ENCODE measurements around the gene RND1. TPM values are rescaled to one million over a fixed set of nuclear protein-coding genes. Genes with fewer than 3 reads are reported as not detected.
"Not testable (repeated sequence)": the region's sequence is repeated elsewhere in the genome, so short reads cannot be mapped to it uniquely, and the experiment has no call there.

RND1 gene
- polyA plus RNA-seq (0.05 to 0.30 TPM (median 0.16 TPM) in 3 replicates), polyA minus RNA-seq (0.23 to 0.35 TPM in 2 of 3 replicates, not detected in the other)
- polyA plus RNA-seq (2011; ENCODE audit: low read depth): not detected
- polyA plus RNA-seq (2011; cell fraction: cytosol; rRNA removed): 0.04 and 0.24 TPM in 2 replicates
- 0.31 and 0.67 TPM in 2 replicates for polyA plus RNA-seq (2011; cell fraction: nucleus; rRNA removed)
- 0.62 TPM in 1 of 2 replicates, not detected in the other for polyA plus RNA-seq (2012; ENCODE audit: low replicate concordance)
- polyA minus RNA-seq (2011; cell fraction: cytosol; rRNA and poly(A)+ RNA removed): not detected
- not detected in 2 replicates for polyA minus RNA-seq (2011; cell fraction: nucleus; rRNA and poly(A)+ RNA removed)

- H3K36me3 ChIP-seq (ENCODE audit: control insufficient read depth in 2 of 2, extremely low read depth in 1 of 2, insufficient read depth in 2 of 2, low read length in 2 of 2): no peaks in the 10 kb centered on the region
- H3K27me3 ChIP-seq (ENCODE audit: control insufficient read depth, extremely low read depth, insufficient read depth, low read length): peaks cover 21% of the 10 kb centered on the region
- peak within 1 kb of the TSS; percentile 58 for H3K9ac ChIP-seq (ENCODE audit: control insufficient read depth, extremely low read depth, insufficient read depth, low read length)
- peak within 1 kb of the TSS; percentile 42 to 69 (median 63) for H3K4me3 ChIP-seq (ENCODE audit: control insufficient read depth in 2 of 3, extremely low read depth in 1 of 3, insufficient read depth in 2 of 3, low read depth in 1 of 3, low read length in 3 of 3)
- no peaks in the 10 kb centered on the region for H3K9me1 ChIP-seq (ENCODE audit: control insufficient read depth, extremely low read depth, insufficient read depth, low read length)
- H3K9me3 ChIP-seq (ENCODE audit: control insufficient read depth, low read depth, low read length): no peaks in the 10 kb centered on the region
- H3K4me2 ChIP-seq (ENCODE audit: control insufficient read depth, extremely low read depth, insufficient read depth, low read depth, low read length): peak within 1 kb of the TSS; percentile 88
- no peaks in the 10 kb centered on the region for H3K79me2 ChIP-seq (ENCODE audit: control insufficient read depth, insufficient read depth, low read length)
- H2AFZ ChIP-seq (ENCODE audit: control insufficient read depth, low read length): peak within 1 kb of the TSS; percentile 91
- no peaks in the 10 kb centered on the region for H4K20me1 ChIP-seq (ENCODE audit: control insufficient read depth, extremely low read depth, insufficient read depth, low read length)
- peaks cover 19% of the 10 kb centered on the region for H3K4me1 ChIP-seq (ENCODE audit: control insufficient read depth, extremely low read depth, insufficient read depth, low read length)
- no peak within 1 kb of the TSS for H3K27ac ChIP-seq (ENCODE audit: control insufficient read depth, insufficient read depth, low read length)
- dilution Hi-C loops (cut with MboI; ENCODE audit: extremely low pct_ligation_motif_present, low sequenced_read_pairs): no loop called here
- DNase-seq (ENCODE audit: low read depth, low spot score): peak; percentile 21
- FAIRE-seq: peak; percentile 78
- no peak for TF ChIP-seq CTCF (optimal IDR thresholded peaks at IDR 0.05 in 1 of 3, IDR thresholded peaks at IDR 0.05 in 1 of 3, conservative IDR thresholded peaks at IDR 0.05 in 1 of 3; ENCODE audit: extremely low read depth in 1 of 3, insufficient read depth in 2 of 3, low read length in 3 of 3)
Measured at GRCh38 chr12:48865281-48866051, at the start of gene RND1. TSS of gene RND1 (minus strand) at chr12:48865870. CDS start at chr12:48865767, 103 bp downstream.

- no peaks in the 10 kb centered on the region for H4K20me1 ChIP-seq (ENCODE audit: control insufficient read depth, extremely low read depth, insufficient read depth, low read length)
- dilution Hi-C loops (cut with MboI; ENCODE audit: extremely low pct_ligation_motif_present, low sequenced_read_pairs): no loop called here
- DNase-seq (ENCODE audit: low read depth, low spot score) (no peak), FAIRE-seq (no peak)
- H3K4me2 ChIP-seq (ENCODE audit: control insufficient read depth, extremely low read depth, insufficient read depth, low read depth, low read length): no peak overlapping the region
- H2AFZ ChIP-seq (ENCODE audit: control insufficient read depth, low read length): no peak overlapping the region
- TF ChIP-seq CTCF (optimal IDR thresholded peaks at IDR 0.05 in 1 of 3, IDR thresholded peaks at IDR 0.05 in 1 of 3, conservative IDR thresholded peaks at IDR 0.05 in 1 of 3; ENCODE audit: extremely low read depth in 1 of 3, insufficient read depth in 2 of 3, low read length in 3 of 3) (no peak), EZH2 (IDR thresholded peaks at IDR 0.05; ENCODE audit: low read length) (no peak)
- no peaks in the 10 kb centered on the region for H3K4me1 ChIP-seq (ENCODE audit: control insufficient read depth, extremely low read depth, insufficient read depth, low read length)
- no peak overlapping the region for H3K27ac ChIP-seq (ENCODE audit: control insufficient read depth, insufficient read depth, low read length)
- peaks cover 0 to 2% of the 10 kb centered on the region in 2 experiments for H3K36me3 ChIP-seq (ENCODE audit: control insufficient read depth in 2 of 2, extremely low read depth in 1 of 2, insufficient read depth in 2 of 2, low read length in 2 of 2)
- H3K9ac ChIP-seq (ENCODE audit: control insufficient read depth, extremely low read depth, insufficient read depth, low read length): no peak overlapping the region
- H3K4me3 ChIP-seq (ENCODE audit: control insufficient read depth in 2 of 3, extremely low read depth in 1 of 3, insufficient read depth in 2 of 3, low read depth in 1 of 3, low read length in 3 of 3): no peak overlapping the region
- H3K9me1 ChIP-seq (ENCODE audit: control insufficient read depth, extremely low read depth, insufficient read depth, low read length): no peaks in the 10 kb centered on the region
- no peaks in the 10 kb centered on the region for H3K9me3 ChIP-seq (ENCODE audit: control insufficient read depth, low read depth, low read length)
- no peaks in the 10 kb centered on the region for H3K27me3 ChIP-seq (ENCODE audit: control insufficient read depth, extremely low read depth, insufficient read depth, low read length)
- H3K79me2 ChIP-seq (ENCODE audit: control insufficient read depth, insufficient read depth, low read length): no peaks in the 10 kb centered on the region
Measured at GRCh38 chr12:48910196-48910595, 44.5 kb upstream of the RND1 start.

- H3K27ac ChIP-seq (ENCODE audit: control insufficient read depth, insufficient read depth, low read length); FAIRE-seq; H3K9ac ChIP-seq (ENCODE audit: control insufficient read depth, extremely low read depth, insufficient read depth, low read length); DNase-seq (ENCODE audit: low read depth, low spot score); H3K36me3 ChIP-seq (ENCODE audit: control insufficient read depth in 2 of 2, extremely low read depth in 1 of 2, insufficient read depth in 2 of 2, low read length in 2 of 2); H3K79me2 ChIP-seq (ENCODE audit: control insufficient read depth, insufficient read depth, low read length); H3K27me3 ChIP-seq (ENCODE audit: control insufficient read depth, extremely low read depth, insufficient read depth, low read length); H2AFZ ChIP-seq (ENCODE audit: control insufficient read depth, low read length); H3K4me1 ChIP-seq (ENCODE audit: control insufficient read depth, extremely low read depth, insufficient read depth, low read length); H4K20me1 ChIP-seq (ENCODE audit: control insufficient read depth, extremely low read depth, insufficient read depth, low read length); H3K9me3 ChIP-seq (ENCODE audit: control insufficient read depth, low read depth, low read length); H3K9me1 ChIP-seq (ENCODE audit: control insufficient read depth, extremely low read depth, insufficient read depth, low read length); dilution Hi-C loops (cut with MboI; ENCODE audit: extremely low pct_ligation_motif_present, low sequenced_read_pairs); H3K4me3 ChIP-seq (ENCODE audit: control insufficient read depth in 2 of 3, extremely low read depth in 1 of 3, insufficient read depth in 2 of 3, low read depth in 1 of 3, low read length in 3 of 3); H3K4me2 ChIP-seq (ENCODE audit: control insufficient read depth, extremely low read depth, insufficient read depth, low read depth, low read length): not testable (repeated sequence)
Measured at GRCh38 chr12:48909698-48910097, 44.0 kb upstream of the RND1 start.

Data from keratinocyte (primary cell).